Measurements from ENCODE around the gene TDRD7.

DNA sequence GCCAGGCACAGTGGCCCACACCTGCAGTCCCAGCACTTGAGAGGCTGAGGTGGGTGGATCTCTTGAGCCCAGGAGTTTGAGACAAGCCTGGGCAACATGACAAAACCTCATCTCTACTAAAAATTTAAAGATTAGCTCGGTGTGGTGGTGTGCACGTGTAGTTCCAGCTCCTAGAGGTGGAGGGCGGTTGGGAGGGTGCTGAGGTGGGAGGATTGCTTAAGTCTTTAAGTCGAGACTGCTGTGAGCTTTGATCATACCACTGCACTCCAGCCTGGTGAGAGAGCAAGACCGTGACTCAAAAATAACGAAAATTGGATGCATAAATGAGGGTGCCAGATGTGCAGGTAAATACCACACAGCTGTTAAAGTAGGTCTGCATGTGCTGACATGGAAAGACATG lies 39.3 kb upstream of the TDRD7 start:
- TF ChIP-seq POLR2A (IDR thresholded peaks at IDR 0.05; ENCODE audit: low read length) = no peak
- TF ChIP-seq GATA1 (IDR thresholded peaks at IDR 0.05; ENCODE audit: low read depth, low read length) = no peak

Data from erythroblast (primary cell).